ENCODE data around the gene ATG9B. TPM values are rescaled to one million over a fixed set of nuclear protein-coding genes. Genes with fewer than 3 reads are reported as not detected.
A peak's percentile ranks its signal among the peaks of the same experiment; 100 is the strongest.

The ATG9B gene
- total RNA-seq, 2 donors from 2014 or later: not detected

GRCh38 chr7:150992833-150993302 lies 31.4 kb downstream of the ATG9B start:
- Histone ChIP-seq H3K36me3 (no peaks in the 10 kb centered on the region), H3K27ac (peak overlapping the region; percentile 42 to 65), H3K4me1 (peaks cover 0 to 48% of the 10 kb centered on the region in 2 donors), H3K9me3 (no peaks in the 10 kb centered on the region), H3K27me3 (no peaks in the 10 kb centered on the region), H3K4me3 (no peak overlapping the region)
- no peak for TF ChIP-seq CTCF (IDR thresholded peaks at IDR 0.05)
- DNase-seq (ENCODE audit: low spot score): no peak

GRCh38 chr7:150992051-150992640 lies 32.1 kb downstream of the ATG9B start:
- no peak for DNase-seq (ENCODE audit: low spot score)
- TF ChIP-seq CTCF (IDR thresholded peaks at IDR 0.05): no peak
- no peaks in the 10 kb centered on the region for H3K27me3 ChIP-seq
- H3K27ac ChIP-seq: peak overlapping the region; percentile 42 to 65
- peaks cover 0 to 48% of the 10 kb centered on the region in 2 donors for H3K4me1 ChIP-seq
- no peaks in the 10 kb centered on the region for H3K9me3 ChIP-seq
- H3K36me3 ChIP-seq: no peaks in the 10 kb centered on the region
- no peak overlapping the region for H3K4me3 ChIP-seq

GRCh38 chr7:150990416-150991186 lies 33.7 kb downstream of the ATG9B start, which contains the start of gene NOS3:
Gene NOS3, plus strand, starts transcription at chr7:150991017. Its CDS starts 2,787 bp downstream, at chr7:150993804.
- no peaks in the 10 kb centered on the region for H3K27me3 ChIP-seq
- DNase-seq (ENCODE audit: low spot score): no peak
- no peak within 1 kb of the TSS for H3K27ac ChIP-seq
- H3K9me3 ChIP-seq: no peaks in the 10 kb centered on the region
- no peak for TF ChIP-seq CTCF (IDR thresholded peaks at IDR 0.05)
- no peak within 1 kb of the TSS for H3K4me3 ChIP-seq
- peaks cover 0 to 48% of the 10 kb centered on the region in 2 donors for H3K4me1 ChIP-seq
- no peaks in the 10 kb centered on the region for H3K36me3 ChIP-seq

GRCh38 chr7:150989456-150989855 lies 34.8 kb downstream of the ATG9B start:
- no peaks in the 10 kb centered on the region for H3K27me3 ChIP-seq
- peaks cover 0 to 37% of the 10 kb centered on the region in 2 donors for H3K4me1 ChIP-seq
- H3K4me3 ChIP-seq: no peak overlapping the region
- H3K9me3 ChIP-seq: no peaks in the 10 kb centered on the region
- TF ChIP-seq CTCF (IDR thresholded peaks at IDR 0.05): no peak
- no peaks in the 10 kb centered on the region for H3K36me3 ChIP-seq
- DNase-seq (ENCODE audit: low spot score): no peak
- peak overlapping the region in 1 of 2 donors; percentile 41 for H3K27ac ChIP-seq

GRCh38 chr7:150988230-150989226 lies 35.8 kb downstream of the ATG9B start:
- no peaks in the 10 kb centered on the region for H3K9me3 ChIP-seq
- H3K4me3 ChIP-seq: peak overlapping the region in 1 of 2 donors; percentile 5
- H3K27me3 ChIP-seq: no peaks in the 10 kb centered on the region
- peak; percentile 89 to 95 for TF ChIP-seq CTCF (IDR thresholded peaks at IDR 0.05)
- peaks cover 0 to 31% of the 10 kb centered on the region in 2 donors for H3K4me1 ChIP-seq
- DNase-seq (ENCODE audit: low spot score): no peak
- H3K36me3 ChIP-seq: no peaks in the 10 kb centered on the region
- H3K27ac ChIP-seq: peak overlapping the region in 1 of 2 donors; percentile 41
